Measurements from ENCODE around the gene GRN. TPM values are rescaled to one million over a fixed set of nuclear protein-coding genes. Genes with fewer than 3 reads are reported as not detected.
"Not testable (repeated sequence)": the region's sequence is repeated elsewhere in the genome, so short reads cannot be mapped to it uniquely, and the experiment has no call there.

GRN gene
- total RNA-seq, 1 donor from 2014 or later = 144 TPM

DNA sequence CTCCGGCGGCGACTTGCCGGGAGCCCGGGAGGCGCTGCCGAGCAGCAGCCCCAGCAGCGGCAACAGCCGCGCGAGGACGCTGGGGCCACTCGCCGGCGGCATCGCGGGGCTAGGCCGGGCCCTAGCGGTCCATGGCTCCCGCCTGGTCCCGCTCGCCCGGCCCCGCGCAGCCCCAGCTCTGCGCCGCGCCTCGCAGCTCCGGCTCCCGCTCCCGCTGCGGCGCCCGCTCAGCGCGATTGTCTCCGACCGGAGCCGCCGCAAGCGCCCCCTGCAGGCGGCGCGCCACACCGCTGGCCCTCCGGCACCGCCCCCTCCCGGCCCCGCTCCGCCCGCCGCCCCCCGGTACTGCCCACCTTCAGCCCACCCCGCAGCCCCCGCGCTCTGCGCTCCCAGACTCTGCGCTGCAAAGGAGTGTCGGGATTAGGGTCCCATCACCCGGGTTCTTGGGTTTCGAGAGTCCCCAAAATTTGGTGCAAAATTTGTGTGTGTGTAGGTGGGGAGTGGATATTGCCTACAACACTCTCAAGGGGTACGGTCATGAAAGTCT, 18.6 kb downstream of the GRN start, which contains the start of gene FAM171A2:
Gene FAM171A2, minus strand, starts transcription at position 241 of the 547 bp plus-strand sequence. Its CDS starts 139 bp downstream, at position 102.
- H3K27ac Mint-ChIP-seq = peak within 1 kb of the TSS; percentile 78
- peaks cover 25% of the 10 kb centered on the region for H3K27me3 Mint-ChIP-seq (ENCODE audit: low read depth)
- H3K9me3 Mint-ChIP-seq = no peaks in the 10 kb centered on the region
- TF ChIP-seq, protein P1, sequence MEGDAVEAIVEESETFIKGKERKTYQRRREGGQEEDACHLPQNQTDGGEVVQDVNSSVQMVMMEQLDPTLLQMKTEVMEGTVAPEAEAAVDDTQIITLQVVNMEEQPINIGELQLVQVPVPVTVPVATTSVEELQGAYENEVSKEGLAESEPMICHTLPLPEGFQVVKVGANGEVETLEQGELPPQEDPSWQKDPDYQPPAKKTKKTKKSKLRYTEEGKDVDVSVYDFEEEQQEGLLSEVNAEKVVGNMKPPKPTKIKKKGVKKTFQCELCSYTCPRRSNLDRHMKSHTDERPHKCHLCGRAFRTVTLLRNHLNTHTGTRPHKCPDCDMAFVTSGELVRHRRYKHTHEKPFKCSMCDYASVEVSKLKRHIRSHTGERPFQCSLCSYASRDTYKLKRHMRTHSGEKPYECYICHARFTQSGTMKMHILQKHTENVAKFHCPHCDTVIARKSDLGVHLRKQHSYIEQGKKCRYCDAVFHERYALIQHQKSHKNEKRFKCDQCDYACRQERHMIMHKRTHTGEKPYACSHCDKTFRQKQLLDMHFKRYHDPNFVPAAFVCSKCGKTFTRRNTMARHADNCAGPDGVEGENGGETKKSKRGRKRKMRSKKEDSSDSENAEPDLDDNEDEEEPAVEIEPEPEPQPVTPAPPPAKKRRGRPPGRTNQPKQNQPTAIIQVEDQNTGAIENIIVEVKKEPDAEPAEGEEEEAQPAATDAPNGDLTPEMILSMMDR (IDR thresholded peaks at IDR 0.05; ENCODE audit: unreplicated experiment) = peak; percentile 78
- H3K4me1 Mint-ChIP-seq = peaks cover 39% of the 10 kb centered on the region
- H3K36me3 Mint-ChIP-seq = peaks cover 5% of the 10 kb centered on the region
- DNase-seq (ENCODE audit: low spot score in 2 of 2, unreplicated experiment in 2 of 2) = peak; percentile 81 to 89
- peak within 1 kb of the TSS; percentile 82 for H3K4me3 Mint-ChIP-seq

DNA sequence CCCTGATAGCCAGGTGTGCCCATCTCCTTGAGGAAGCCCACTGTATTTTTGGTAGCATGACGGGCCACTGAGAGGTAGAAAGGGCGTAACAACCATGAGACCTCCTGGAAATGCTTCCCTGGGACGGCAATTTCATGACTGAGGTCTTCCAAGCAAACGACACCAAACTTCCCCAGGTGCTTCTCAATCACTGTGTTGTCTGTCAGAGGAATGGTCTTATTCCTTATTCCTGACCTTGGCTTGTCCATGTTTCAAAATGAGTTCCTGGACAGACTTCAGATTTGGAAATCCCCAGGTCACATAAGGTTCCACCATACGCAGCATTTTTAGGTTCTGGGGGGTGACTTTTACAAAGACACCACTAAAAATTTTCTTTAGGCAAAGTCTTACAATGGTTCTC, 19.9 kb downstream of the GRN start:
- Mint-ChIP-seq H3K27me3 (ENCODE audit: low read depth) (peaks cover 25% of the 10 kb centered on the region), H3K4me1 (peaks cover 34% of the 10 kb centered on the region), H3K4me3 (peak overlapping the region; percentile 82)
- H3K36me3 Mint-ChIP-seq; DNase-seq (ENCODE audit: low spot score in 2 of 2, unreplicated experiment in 2 of 2); H3K27ac Mint-ChIP-seq; H3K9me3 Mint-ChIP-seq: not testable (repeated sequence)

DNA sequence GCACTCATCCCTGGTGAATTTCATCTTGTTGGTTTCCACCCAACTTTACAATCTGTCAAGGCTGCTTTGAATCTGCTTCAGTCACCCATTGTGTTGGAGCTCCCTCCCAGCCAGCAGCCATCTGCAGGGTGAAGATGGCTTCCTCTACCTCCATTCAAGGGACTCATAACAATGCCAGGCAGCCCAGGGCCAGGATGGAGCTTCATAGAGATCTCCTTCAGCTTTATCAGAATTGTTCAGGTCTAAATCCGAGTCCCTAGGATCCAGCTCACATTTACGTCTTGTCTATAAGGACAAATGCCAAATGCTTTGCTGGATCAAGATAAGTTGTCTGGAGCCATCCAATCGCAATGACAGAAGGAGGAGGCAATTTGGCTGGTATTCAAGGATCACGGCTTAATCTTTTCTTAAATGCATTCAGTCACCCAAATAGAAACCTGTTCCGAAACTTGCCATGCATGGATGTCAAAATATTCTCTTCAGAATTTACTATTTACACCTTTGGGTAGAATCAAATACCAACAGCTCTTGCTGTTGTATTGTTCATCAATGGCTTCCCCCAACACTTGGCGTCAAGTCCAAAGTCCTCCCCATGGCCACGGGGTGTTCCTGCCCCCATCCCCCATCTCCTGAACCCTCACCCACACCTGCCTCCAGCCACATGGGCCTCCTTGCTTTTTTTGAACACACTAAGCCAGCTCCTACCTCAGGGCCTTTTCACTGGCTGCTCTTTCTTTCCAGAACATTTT, 22.3 kb downstream of the GRN start:
- no peak overlapping the region for H3K4me3 Mint-ChIP-seq
- TF ChIP-seq, protein P1 (IDR thresholded peaks at IDR 0.05; ENCODE audit: unreplicated experiment) = no peak
- DNase-seq (ENCODE audit: low spot score in 2 of 2, unreplicated experiment in 2 of 2) = no peak
- H3K9me3 Mint-ChIP-seq = no peaks in the 10 kb centered on the region
- no peak overlapping the region for H3K27ac Mint-ChIP-seq
- no peaks in the 10 kb centered on the region for H3K36me3 Mint-ChIP-seq
- H3K27me3 Mint-ChIP-seq (ENCODE audit: low read depth) = peaks cover 31% of the 10 kb centered on the region
- H3K4me1 Mint-ChIP-seq = peaks cover 11% of the 10 kb centered on the region

DNA sequence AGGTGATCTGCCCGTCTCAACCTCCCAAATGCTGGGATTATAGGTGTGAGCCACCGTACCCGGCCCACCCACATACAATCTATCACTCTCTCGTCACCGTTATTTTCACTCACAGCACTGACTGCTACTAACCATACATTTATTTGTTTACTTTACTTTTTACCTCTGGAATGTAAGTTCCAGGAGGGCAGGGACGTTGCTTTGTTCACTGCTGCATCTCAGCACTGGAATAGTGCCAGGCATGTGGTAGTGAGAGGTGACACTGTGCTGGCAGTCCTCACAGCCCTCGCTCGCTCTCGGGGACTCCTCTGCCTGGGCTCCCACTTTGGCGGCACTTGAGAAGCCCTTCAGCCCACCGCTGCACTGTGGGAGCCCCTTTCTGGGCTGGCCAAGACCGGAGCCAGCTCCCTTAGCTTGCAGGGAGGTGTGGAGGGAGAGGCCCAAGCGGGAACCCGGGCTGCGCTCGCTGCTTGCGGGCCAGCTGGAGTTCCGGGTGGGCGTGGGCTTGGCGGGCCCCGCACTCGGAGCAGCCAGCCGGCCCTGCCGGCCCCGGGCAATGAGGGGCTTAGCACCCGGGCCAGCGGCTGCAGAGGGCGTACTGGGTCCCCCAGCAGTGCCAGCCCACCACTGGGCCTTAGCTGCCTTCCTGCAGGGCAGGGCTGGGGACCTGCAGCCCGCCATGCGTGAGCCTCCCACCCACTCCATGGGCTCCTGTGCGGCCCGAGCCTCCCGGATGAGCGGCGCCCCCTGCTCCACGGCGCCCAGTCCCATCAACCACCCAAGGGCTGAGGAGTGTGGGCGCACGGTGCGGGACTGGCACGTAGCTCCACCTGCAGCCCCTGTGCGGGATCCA, 23.5 kb downstream of the GRN start:
- not testable (repeated sequence) for H3K27ac Mint-ChIP-seq; DNase-seq (ENCODE audit: low spot score in 2 of 2, unreplicated experiment in 2 of 2); H3K4me3 Mint-ChIP-seq; H3K4me1 Mint-ChIP-seq; H3K9me3 Mint-ChIP-seq; H3K36me3 Mint-ChIP-seq
- H3K27me3 Mint-ChIP-seq (ENCODE audit: low read depth) = peaks cover 31% of the 10 kb centered on the region

DNA sequence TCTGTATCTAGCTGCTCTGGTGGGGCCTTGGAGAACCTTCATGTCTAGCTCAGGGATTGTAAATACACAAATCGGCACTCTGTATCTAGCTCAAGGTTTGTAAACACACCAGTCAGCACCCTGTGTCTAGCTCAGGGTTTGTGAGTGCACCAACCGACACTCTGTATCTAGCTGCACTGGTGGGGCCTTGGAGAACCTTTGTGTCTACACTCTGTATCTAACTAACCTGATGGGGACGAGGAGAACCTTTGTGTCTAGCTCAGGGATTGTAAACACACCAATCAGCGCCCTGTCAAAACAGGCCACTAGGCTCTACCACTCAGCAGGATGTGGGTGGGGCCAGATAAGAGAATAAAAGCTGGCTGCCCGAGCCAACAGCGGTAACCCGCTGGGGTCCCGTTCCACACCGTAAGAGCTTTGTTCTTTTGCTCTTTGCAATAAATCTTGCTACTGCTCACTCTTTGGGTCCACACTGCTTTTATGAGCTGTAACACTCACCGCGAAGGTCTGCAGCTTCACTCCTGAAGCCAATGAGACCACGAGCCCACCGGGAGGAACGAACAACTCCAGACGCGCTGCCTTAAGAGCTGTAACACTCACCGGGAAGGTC, 24.4 kb downstream of the GRN start:
- not testable (repeated sequence) for H3K36me3 Mint-ChIP-seq; H3K4me3 Mint-ChIP-seq; DNase-seq (ENCODE audit: low spot score in 2 of 2, unreplicated experiment in 2 of 2); H3K4me1 Mint-ChIP-seq; H3K27ac Mint-ChIP-seq; H3K9me3 Mint-ChIP-seq
- H3K27me3 Mint-ChIP-seq (ENCODE audit: low read depth) = peaks cover 31% of the 10 kb centered on the region

DNA sequence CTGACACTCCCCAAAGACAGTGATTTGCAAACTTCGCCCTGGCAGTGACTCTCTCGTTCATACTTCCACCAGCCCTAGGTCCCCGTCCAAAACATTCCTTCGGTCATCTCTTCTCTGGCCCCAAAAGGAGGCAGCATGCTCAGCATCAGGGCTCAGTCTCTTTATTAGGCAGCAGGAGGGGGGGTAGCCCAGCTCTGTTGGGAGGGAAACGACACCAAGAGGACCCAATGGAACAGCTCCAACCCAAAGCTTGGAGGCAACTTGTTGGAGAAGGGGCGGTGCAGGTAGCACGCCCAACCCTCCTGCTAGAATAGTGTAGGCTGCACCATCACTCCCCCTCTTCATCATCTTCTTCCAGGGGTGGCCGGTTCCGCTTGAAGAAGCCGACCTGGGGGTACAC, 26.9 kb downstream of the GRN start:
- TF ChIP-seq, protein P1 (IDR thresholded peaks at IDR 0.05; ENCODE audit: unreplicated experiment) = no peak
- Mint-ChIP-seq H3K4me3 (no peak overlapping the region), H3K27me3 (ENCODE audit: low read depth) (peaks cover 13% of the 10 kb centered on the region), H3K27ac (no peak overlapping the region), H3K36me3 (no peaks in the 10 kb centered on the region), H3K9me3 (no peaks in the 10 kb centered on the region), H3K4me1 (peaks cover 11% of the 10 kb centered on the region)
- DNase-seq (ENCODE audit: low spot score in 2 of 2, unreplicated experiment in 2 of 2) = no peak
